ENCODE data around the gene GMPS.
"Not testable (repeated sequence)": the region's sequence is repeated elsewhere in the genome, so short reads cannot be mapped to it uniquely, and the experiment has no call there.

The GMPS gene

GRCh38 chr3:155870133-155870944, at the start of gene GMPS:
GMPS (plus strand) TSS chr3:155870650; CDS start chr3:155870871, 221 bp downstream.
- peak; percentile 41 for DNase-seq

GRCh38 chr3:155828490-155829098, 41.9 kb upstream of the GMPS start:
- DNase-seq, result not testable (repeated sequence)

- DNase-seq, result no peak
Measured at GRCh38 chr3:155835341-155836071, 34.9 kb upstream of the GMPS start.

- DNase-seq, result no peak
Measured at GRCh38 chr3:155843569-155843968, 26.9 kb upstream of the GMPS start.

GRCh38 chr3:155846119-155846518, 24.3 kb upstream of the GMPS start:
- no peak for DNase-seq

- no peak for DNase-seq
Measured at GRCh38 chr3:155847993-155848392, 22.5 kb upstream of the GMPS start.

- not testable (repeated sequence) for DNase-seq
Measured at GRCh38 chr3:155849404-155849803, 21.0 kb upstream of the GMPS start.

GRCh38 chr3:155852341-155852740, 18.1 kb upstream of the GMPS start:
- no peak for DNase-seq

GRCh38 chr3:155853214-155854140, 17.0 kb upstream of the GMPS start:
- no peak for DNase-seq

- peak; percentile 99 for DNase-seq
Measured at GRCh38 chr3:155854141-155854940, 16.1 kb upstream of the GMPS start, which contains the start of gene SLC33A1. SLC33A1 (minus strand) TSS chr3:155854427; CDS start chr3:155853997, 430 bp downstream.

- DNase-seq, result no peak
Measured at GRCh38 chr3:155859859-155860258, 10.6 kb upstream of the GMPS start.

GRCh38 chr3:155860424-155860823, 10.0 kb upstream of the GMPS start:
- not testable (repeated sequence) for DNase-seq

- no peak for DNase-seq
Measured at GRCh38 chr3:155861476-155862183, 8.8 kb upstream of the GMPS start.

GRCh38 chr3:155862290-155862982, 8.0 kb upstream of the GMPS start:
- DNase-seq, result not testable (repeated sequence)

GRCh38 chr3:155863072-155863784, 7.2 kb upstream of the GMPS start:
- no peak for DNase-seq

GRCh38 chr3:155869691-155870090, 759 bp upstream of the GMPS start:
- DNase-seq, result no peak

GRCh38 chr3:155870945-155871745, 695 bp downstream of the GMPS start:
- no peak for DNase-seq

GRCh38 chr3:155871746-155872158, 1.3 kb downstream of the GMPS start:
- no peak for DNase-seq
